Stimulated activated CD8-positive, alpha-beta memory T cell treated with anti-CD3 and anti-CD28 coated beads, Interleukin-4, amount 100 ng/mL, for 48 hours (primary cell): ENCODE measurements around the gene KLHL35.

Source experiments
- DNase-seq: peaks from one replicate; pipeline ENCODE4 v3.0.0-alpha.2; 2020

KLHL35 gene

DNA sequence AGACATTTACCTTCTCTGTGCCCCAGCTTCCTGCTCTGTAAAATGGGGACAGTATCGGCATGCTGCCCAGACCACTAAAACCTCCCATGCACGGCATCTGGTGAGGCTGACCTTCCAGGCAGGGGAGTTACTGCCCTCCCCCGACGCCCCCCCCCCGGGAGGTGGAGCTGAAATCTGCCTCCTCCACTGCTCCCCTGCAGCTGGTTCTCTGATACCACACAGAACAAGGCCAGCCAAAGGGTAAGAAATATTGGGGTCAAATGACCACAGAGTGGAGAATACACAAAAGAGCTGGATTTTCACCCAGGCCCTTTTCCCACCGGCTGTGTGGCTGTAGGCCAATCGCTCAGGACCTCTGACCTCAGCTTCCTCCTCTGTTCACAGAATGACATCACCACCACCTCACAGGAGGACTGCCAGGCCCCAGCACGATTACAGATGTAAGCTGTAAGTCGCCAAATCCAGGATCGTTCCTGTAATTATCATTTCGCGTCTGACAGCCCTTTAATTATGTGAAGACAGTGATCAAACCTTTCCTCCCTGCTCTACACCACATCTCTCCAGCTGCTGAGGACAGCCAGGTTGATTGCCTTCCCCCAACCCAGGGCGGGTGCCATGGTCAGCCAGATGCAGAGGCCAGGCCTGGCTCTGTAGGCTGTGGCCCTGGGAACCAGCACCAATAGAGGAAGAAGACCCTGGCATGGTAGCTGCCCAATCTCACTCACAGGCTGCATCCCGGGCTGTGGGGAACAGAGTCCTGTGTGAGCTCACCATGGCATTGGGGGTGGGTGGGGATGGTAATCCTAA, 35.7 kb upstream of the KLHL35 start:
- no peak for DNase-seq

DNA sequence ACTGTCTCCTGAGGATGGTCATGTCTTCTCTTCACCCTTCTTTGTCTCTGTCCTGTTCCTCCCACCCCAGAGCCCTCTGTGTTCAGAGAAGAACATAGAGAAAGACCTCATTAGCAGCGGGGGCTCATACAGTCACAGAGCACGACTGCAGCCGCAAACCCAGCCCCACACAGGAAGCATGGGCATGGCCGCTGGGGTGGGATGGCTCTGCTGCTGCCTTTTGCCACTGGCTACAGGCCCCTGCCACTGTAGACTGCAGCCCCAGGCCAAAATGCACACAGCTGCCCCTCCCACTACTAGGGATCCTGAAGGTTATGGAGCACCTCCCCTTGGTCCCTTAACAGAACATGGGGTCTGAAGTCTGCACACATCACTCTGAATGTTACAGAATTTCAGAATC, 34.9 kb upstream of the KLHL35 start:
- no peak for DNase-seq

DNA sequence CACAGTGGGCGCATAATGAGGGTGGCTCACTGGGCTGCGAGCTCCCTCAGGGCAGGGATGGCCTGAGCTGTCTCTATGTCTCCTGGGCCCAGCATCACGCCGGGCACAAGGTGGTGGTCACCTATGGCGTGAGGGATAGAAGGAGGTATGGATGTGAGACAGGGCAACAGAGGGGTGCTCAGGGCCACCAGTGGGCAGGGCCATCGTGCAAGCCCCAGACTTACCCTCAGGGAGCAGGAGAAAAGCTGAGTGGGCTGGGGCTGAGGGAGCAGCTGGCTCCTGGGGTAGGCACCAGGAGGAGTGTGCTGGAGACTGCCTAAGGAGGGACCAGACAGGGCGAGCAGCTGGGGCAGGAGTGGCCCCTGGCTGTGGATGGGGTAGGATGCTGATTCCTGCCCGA, 34.3 kb upstream of the KLHL35 start:
- DNase-seq, result no peak

GRCh38 chr11:75465701-75466531, 32.9 kb upstream of the KLHL35 start:
- no peak for DNase-seq

DNA sequence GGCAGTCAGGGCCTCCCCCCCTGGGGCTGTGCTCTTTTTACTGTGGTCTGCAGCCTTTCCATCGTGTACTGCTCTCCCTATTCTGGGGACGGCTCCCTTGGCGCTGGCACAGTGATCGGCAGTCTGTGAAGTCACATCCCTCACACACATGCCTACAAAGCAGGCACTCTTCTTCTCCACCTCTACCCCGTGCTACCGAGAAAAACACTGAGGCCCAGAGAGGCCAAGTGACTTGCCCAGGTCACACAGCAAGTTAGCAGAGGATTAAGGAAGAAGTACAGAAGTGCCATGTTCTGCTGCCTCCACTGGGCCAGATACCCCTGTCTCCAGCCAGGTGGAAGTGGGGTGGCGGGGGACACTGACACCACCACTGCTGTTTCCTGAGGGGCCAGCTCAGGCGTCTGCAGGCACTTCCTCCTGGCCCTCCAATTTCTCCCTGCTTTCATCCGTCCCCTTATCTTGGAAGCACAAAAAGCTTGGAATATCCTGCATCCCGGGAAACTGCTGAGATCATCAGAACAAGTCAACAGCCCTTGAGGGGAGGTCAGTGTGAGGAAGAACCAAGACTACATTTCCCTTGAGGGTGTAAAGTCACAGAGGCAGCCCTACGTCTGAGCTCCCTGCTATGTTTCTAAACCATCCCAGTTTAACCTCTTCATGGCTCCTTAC, 30.2 kb upstream of the KLHL35 start:
- DNase-seq, result no peak

DNA sequence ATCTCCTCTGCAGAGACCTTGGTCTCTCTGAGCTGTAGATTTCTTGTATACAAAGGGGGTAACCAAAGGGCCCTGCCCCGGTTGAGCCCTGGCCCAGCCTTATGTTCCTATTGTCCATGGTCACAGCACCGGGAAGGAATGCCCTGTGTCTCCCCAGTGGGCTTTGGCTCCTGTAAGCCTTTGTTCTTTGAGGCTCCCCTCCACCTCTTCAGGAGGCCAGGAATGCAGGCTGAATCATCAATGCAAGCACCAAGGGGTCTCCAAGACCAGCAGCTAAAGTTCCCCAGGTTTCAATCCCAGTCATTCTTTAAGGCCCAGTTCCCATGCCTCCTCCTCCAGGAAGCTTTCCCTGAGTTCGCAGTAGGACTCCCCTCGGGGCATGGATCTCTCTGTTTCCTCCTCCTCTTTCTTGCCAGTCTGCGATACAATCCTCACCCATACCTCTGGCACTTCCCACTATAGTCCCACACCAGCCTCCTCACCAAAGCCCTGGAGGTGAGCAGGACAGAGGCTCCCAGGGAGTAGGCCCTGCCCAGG, 29.2 kb upstream of the KLHL35 start:
- DNase-seq, result no peak

- DNase-seq, result no peak
These were observed 28.1 kb upstream of the KLHL35 start for GRCh38 chr11:75461151-75461550.

- no peak for DNase-seq
These were observed 23.7 kb upstream of the KLHL35 start for GRCh38 chr11:75456596-75457183.

GRCh38 chr11:75454987-75455386, 22.0 kb upstream of the KLHL35 start:
- no peak for DNase-seq

DNA sequence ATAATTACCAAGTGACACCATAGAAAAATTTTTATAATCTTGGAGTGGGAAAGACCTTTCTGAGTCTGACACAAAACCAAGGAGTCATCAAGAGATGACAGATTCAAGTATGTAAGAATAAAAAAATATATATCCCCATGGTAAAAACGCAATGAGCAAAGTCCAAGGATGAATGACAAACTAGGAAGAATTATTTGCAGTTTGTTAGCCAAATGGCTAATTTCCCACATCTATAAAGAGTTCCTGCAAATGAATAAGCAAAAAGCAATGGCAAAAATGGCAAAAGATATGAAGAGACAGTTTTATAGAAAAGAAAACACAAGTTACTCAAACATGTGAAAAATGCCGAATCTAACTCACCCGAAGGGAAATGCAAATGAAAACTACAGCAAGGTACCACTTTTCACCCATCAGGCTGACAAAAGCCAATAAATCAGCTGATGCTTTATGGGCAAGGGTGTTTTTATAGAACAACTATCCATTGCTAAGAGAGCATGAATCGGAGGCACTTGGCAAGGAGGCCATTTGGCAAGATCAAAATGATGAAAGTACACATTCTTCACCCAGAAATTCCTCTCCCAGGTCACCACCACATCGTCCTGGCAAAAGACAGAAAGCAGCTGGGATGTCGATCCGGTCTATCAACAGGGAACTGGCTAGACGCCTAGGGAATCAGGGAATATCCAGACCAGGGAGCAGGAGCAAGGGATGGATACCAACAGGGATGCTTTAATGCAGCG, 21.1 kb upstream of the KLHL35 start:
- DNase-seq, result no peak

GRCh38 chr11:75450826-75451821, 18.1 kb upstream of the KLHL35 start:
- peak; percentile 75 for DNase-seq

- DNase-seq, result no peak
These were observed 17.2 kb upstream of the KLHL35 start for GRCh38 chr11:75450236-75450635.

GRCh38 chr11:75449776-75450175, 16.8 kb upstream of the KLHL35 start:
- DNase-seq, result no peak

DNA sequence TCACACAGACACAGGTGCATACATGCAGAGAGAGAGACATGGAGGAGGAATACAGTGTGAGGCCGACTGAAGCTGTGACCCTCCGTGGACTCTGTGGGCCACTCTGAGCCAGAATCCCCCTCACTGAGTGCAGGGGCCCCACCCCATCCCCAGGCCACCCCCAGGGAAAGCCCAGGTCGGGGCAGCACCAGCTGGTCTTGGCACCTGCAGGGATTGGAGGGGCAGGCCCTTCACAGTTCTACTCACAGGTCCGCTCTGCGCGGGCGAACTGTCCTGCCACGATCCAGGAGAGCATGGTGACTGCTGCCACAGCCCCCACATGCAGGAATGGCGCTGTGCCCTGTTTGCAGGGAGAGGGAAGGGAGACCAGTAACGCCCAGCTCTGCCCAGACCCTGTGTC, 16.3 kb upstream of the KLHL35 start:
- DNase-seq, result no peak

DNA sequence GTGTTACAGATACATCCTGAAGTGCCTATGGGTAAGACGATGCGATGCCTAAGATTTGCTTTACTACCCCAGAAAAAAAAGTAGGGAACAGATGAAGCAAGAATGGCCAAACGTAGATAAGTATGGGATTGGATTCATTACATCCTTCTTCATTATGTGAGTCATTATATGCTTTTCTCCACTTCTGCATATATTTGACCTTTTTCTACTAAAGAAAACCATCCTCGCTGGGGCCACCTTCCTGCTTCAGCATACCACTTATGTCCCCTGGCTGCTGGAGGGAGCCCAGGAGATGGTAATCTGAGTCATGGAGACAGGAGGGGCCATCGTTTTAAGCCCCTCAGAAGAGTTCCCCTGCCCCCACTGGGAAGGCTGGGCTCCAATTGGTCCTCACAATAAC, 14.4 kb upstream of the KLHL35 start:
- no peak for DNase-seq

DNA sequence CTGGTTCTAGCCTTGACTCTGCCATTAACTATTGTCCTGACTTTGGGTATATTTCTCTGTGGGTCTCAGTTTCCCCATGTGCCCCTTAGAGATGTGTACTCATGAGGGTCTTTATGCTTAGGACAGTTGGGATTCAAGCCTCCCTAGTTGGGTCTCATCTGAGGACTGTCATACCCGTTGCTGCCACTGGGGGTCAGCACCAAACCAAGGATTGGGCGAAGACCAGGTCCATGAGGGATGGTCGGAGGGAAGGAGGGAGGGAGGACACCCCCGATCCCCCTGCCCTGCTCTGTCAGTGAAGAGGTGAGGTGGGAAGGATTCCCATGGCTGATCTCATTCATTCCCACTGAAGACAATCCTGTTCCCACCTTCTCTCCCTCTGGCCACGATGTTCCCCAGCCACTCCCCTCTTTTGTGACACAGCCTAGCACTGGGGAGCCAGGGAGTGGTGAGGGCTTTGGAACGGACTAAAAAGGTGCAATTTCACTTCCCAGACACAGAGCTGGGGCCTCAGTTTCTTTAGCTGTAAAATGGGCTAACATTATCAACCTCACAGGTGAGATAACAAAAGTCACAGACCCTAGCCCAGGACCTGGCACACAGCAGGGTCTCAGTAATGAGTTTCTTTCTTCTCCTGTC, 12.4 kb upstream of the KLHL35 start:
- DNase-seq, result peak; percentile 90

- DNase-seq, result no peak
These were observed 10.0 kb upstream of the KLHL35 start for GRCh38 chr11:75443043-75443442.

DNA sequence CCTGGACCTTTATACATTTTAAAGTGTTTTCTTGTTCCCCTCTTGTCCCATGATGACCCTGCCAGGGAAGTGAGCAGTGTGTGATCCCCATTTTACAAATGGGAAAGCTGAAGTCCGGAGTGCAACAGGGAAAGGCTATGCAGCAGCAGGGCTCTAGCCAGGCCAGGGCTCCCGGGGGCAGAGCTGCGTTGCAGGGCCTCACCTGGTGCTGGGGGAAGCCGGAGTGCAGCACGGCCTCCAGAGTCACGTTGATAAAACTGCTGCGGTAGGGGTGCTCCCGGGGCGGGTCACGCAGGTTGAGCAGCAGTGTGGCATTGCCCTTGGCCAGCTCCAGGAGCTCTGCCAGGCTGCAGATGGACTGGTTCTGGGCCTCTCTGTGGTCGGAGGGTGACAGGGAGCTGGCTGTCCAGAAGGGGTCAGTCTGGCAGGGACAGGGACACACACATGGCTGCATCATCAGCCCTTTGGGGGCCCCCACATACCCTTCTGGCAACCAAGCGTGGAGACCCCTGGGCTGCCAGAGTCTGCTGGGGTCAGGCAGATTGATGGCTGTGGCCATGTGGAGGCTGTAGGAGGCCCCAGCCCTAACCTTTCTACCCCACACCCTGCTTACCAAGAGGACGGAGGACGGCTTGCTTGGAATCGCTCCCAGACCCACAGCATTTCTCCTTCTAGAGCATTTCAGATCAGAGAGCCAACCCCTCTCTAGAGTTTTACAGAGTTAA, 9.3 kb upstream of the KLHL35 start:
- DNase-seq, result no peak

- DNase-seq, result no peak
These were observed 8.8 kb upstream of the KLHL35 start for GRCh38 chr11:75441804-75442132.
